ENCODE data around the gene CHCHD10.

The CHCHD10 gene

DNA sequence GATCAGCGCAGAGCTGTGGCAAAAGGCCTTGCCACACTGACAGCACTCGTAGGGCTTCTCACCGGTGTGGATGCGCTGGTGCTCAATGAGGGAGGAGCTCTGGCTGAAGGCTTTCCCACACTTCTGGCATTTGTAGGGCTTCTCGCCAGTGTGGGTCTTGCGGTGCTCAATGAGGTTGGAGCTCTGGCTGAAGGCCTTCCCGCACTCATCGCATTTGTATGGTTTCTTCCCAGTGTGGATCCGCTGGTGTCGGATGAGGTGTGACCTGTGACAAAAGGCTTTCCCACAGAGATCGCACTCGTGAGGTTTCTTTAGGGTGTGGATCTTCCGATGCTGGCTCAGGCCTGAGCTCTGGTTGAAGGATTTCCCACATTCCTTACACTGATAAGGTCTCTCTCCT, 23.8 kb downstream of the CHCHD10 start (continued):
- TF ChIP-seq, protein P1, sequence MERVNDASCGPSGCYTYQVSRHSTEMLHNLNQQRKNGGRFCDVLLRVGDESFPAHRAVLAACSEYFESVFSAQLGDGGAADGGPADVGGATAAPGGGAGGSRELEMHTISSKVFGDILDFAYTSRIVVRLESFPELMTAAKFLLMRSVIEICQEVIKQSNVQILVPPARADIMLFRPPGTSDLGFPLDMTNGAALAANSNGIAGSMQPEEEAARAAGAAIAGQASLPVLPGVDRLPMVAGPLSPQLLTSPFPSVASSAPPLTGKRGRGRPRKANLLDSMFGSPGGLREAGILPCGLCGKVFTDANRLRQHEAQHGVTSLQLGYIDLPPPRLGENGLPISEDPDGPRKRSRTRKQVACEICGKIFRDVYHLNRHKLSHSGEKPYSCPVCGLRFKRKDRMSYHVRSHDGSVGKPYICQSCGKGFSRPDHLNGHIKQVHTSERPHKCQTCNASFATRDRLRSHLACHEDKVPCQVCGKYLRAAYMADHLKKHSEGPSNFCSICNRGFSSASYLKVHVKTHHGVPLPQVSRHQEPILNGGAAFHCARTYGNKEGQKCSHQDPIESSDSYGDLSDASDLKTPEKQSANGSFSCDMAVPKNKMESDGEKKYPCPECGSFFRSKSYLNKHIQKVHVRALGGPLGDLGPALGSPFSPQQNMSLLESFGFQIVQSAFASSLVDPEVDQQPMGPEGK (CRISPR knock-in tag; IDR thresholded peaks at IDR 0.05; ENCODE audit: borderline replicate concordance), result no peak
- no peak for TF ChIP-seq RARB (CRISPR knock-in tag; IDR thresholded peaks at IDR 0.05)

GRCh38 chr22:23743303-23743705, 24.5 kb downstream of the CHCHD10 start:
- TF ChIP-seq ARNTL (CRISPR knock-in tag; IDR thresholded peaks at IDR 0.05; ENCODE audit: borderline replicate concordance, low read depth) (no peak), TOX (CRISPR knock-in tag; IDR thresholded peaks at IDR 0.05; ENCODE audit: borderline replicate concordance) (no peak), ISL1 (CRISPR knock-in tag; IDR thresholded peaks at IDR 0.05) (no peak), ZNF565 (CRISPR knock-in tag; conservative IDR thresholded peaks at IDR 0.05; ENCODE audit: low read depth) (no peak), CSDC2 (CRISPR knock-in tag; IDR thresholded peaks at IDR 0.05) (no peak), ZC3H10 (CRISPR knock-in tag; IDR thresholded peaks at IDR 0.05) (no peak), POU6F1 (CRISPR knock-in tag; IDR thresholded peaks at IDR 0.05; ENCODE audit: borderline replicate concordance, low read depth) (no peak)
- TF ChIP-seq, protein P1 (CRISPR knock-in tag; IDR thresholded peaks at IDR 0.05; ENCODE audit: borderline replicate concordance), result no peak
- ATAC-seq, result no peak

- TF ChIP-seq ESRRG (CRISPR knock-in tag; IDR thresholded peaks at IDR 0.05) (no peak), ZNF70 (CRISPR knock-in tag; IDR thresholded peaks at IDR 0.05) (no peak), OSR1 (CRISPR knock-in tag; IDR thresholded peaks at IDR 0.05) (no peak), CSDC2 (CRISPR knock-in tag; IDR thresholded peaks at IDR 0.05) (no peak), POU6F1 (CRISPR knock-in tag; IDR thresholded peaks at IDR 0.05; ENCODE audit: borderline replicate concordance, low read depth) (no peak), ZC3H10 (CRISPR knock-in tag; IDR thresholded peaks at IDR 0.05) (no peak)
- ATAC-seq, result no peak
Observed at GRCh38 chr22:23742505-23743264, 25.1 kb downstream of the CHCHD10 start.

GRCh38 chr22:23737696-23738095, 30.1 kb downstream of the CHCHD10 start:
- ATAC-seq, result no peak
- TF ChIP-seq, protein P2, sequence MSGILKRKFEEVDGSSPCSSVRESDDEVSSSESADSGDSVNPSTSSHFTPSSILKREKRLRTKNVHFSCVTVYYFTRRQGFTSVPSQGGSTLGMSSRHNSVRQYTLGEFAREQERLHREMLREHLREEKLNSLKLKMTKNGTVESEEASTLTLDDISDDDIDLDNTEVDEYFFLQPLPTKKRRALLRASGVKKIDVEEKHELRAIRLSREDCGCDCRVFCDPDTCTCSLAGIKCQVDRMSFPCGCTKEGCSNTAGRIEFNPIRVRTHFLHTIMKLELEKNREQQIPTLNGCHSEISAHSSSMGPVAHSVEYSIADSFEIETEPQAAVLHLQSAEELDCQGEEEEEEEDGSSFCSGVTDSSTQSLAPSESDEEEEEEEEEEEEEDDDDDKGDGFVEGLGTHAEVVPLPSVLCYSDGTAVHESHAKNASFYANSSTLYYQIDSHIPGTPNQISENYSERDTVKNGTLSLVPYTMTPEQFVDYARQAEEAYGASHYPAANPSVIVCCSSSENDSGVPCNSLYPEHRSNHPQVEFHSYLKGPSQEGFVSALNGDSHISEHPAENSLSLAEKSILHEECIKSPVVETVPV (CRISPR knock-in tag; IDR thresholded peaks at IDR 0.05), result no peak
- no peak for TF ChIP-seq SNAI2 (CRISPR knock-in tag; IDR thresholded peaks at IDR 0.05)
- no peak for TF ChIP-seq TSHZ2 (CRISPR knock-in tag; IDR thresholded peaks at IDR 0.05)
- no peak for TF ChIP-seq CREB5 (CRISPR knock-in tag; IDR thresholded peaks at IDR 0.05; ENCODE audit: low read depth)
- TF ChIP-seq POU6F1 (CRISPR knock-in tag; IDR thresholded peaks at IDR 0.05; ENCODE audit: borderline replicate concordance, low read depth), result no peak
- TF ChIP-seq, protein P1 (CRISPR knock-in tag; IDR thresholded peaks at IDR 0.05; ENCODE audit: borderline replicate concordance), result no peak
- no peak for TF ChIP-seq GLIS3 (CRISPR knock-in tag; IDR thresholded peaks at IDR 0.05)
- TF ChIP-seq ZNF565 (CRISPR knock-in tag; conservative IDR thresholded peaks at IDR 0.05; ENCODE audit: low read depth), result no peak
- TF ChIP-seq ESRRG (CRISPR knock-in tag; IDR thresholded peaks at IDR 0.05), result no peak
- no peak for TF ChIP-seq OSR1 (CRISPR knock-in tag; IDR thresholded peaks at IDR 0.05)

Data from SK-N-SH treated with all-trans-retinoic acid at 6 μM for 48 hours (cell line).